Measurements from ENCODE around the gene PARP12. TPM values are rescaled to one million over a fixed set of nuclear protein-coding genes. Genes with fewer than 3 reads are reported as not detected.

Gene PARP12
- total RNA-seq, 1 donor from 2014 or later = 58.1 TPM

DNA sequence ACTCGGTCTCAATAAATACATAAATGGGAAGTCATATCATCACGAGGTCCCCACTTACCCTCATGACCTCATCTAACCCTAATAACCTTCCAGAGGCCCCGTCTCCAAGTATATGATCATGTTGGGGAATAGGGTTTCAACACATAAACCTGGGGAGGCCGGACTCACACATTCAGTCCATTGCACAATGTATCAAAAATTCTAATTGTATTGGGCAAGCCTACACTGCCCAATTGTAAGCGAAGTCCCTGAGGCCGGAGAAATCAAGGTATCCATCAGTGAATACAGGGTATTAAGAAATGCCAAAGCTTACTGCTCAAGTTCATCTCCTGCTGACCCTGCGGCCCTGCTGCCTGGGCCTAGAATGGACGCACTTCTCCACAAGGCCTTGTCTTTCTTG, 69.6 kb downstream of the PARP12 start:
- Histone ChIP-seq H3K4me3 (ENCODE audit: insufficient read depth, low read depth, low read length) (no peak overlapping the region), H3K27ac (ENCODE audit: low read depth, low read length) (no peak overlapping the region), H3K9ac (ENCODE audit: low read length) (no peak overlapping the region), H2AFZ (ENCODE audit: low read depth, low read length) (no peak overlapping the region), H3K36me3 (ENCODE audit: insufficient read depth, low read length) (no peaks in the 10 kb centered on the region), H3K4me1 (ENCODE audit: insufficient read depth, low read length) (no peaks in the 10 kb centered on the region), H4K20me1 (ENCODE audit: insufficient read depth, low read length) (no peaks in the 10 kb centered on the region), H3K79me2 (ENCODE audit: insufficient read depth, low read length) (no peaks in the 10 kb centered on the region), H3K27me3 (ENCODE audit: insufficient read depth, low read length) (no peaks in the 10 kb centered on the region), H3K9me3 (ENCODE audit: insufficient read depth, low read depth, low read length) (no peaks in the 10 kb centered on the region), H3K4me2 (ENCODE audit: low read length) (no peak overlapping the region)
- H3K4me1 Mint-ChIP-seq (ENCODE audit: low read depth, unreplicated experiment) = no peaks in the 10 kb centered on the region
- H3K9me3 Mint-ChIP-seq (ENCODE audit: unreplicated experiment) = no peaks in the 10 kb centered on the region
- H3K27ac Mint-ChIP-seq (ENCODE audit: unreplicated experiment) = no peak overlapping the region
- FAIRE-seq = no peak
- DNase-seq (ENCODE audit: low read depth) = no peak
- no peak overlapping the region for H3K4me3 Mint-ChIP-seq (ENCODE audit: unreplicated experiment)
- peaks cover 30% of the 10 kb centered on the region for H3K27me3 Mint-ChIP-seq (ENCODE audit: low read depth, unreplicated experiment)
- TF ChIP-seq EZH2 (IDR thresholded peaks at IDR 0.05; ENCODE audit: insufficient read depth, low read length) = no peak
- TF ChIP-seq CTCF (IDR thresholded peaks at IDR 0.05; ENCODE audit: insufficient read depth, low read depth, low read length) = no peak
- H3K36me3 Mint-ChIP-seq (ENCODE audit: low read depth, unreplicated experiment) = no peaks in the 10 kb centered on the region

- H3K4me3 Mint-ChIP-seq (ENCODE audit: unreplicated experiment) = no peak overlapping the region
- FAIRE-seq = no peak
- peaks cover 35% of the 10 kb centered on the region for H3K27me3 Mint-ChIP-seq (ENCODE audit: low read depth, unreplicated experiment)
- H3K36me3 ChIP-seq (ENCODE audit: insufficient read depth, low read length) = no peaks in the 10 kb centered on the region
- H3K9me3 ChIP-seq (ENCODE audit: insufficient read depth, low read depth, low read length) = no peaks in the 10 kb centered on the region
- H3K4me1 Mint-ChIP-seq (ENCODE audit: low read depth, unreplicated experiment) = no peaks in the 10 kb centered on the region
- H3K9me3 Mint-ChIP-seq (ENCODE audit: unreplicated experiment) = no peaks in the 10 kb centered on the region
- H3K9ac ChIP-seq (ENCODE audit: low read length) = no peak overlapping the region
- H2AFZ ChIP-seq (ENCODE audit: low read depth, low read length) = no peak overlapping the region
- no peak overlapping the region for H3K27ac Mint-ChIP-seq (ENCODE audit: unreplicated experiment)
- no peak for DNase-seq (ENCODE audit: low read depth)
- H3K27ac ChIP-seq (ENCODE audit: low read depth, low read length) = no peak overlapping the region
- H3K4me2 ChIP-seq (ENCODE audit: low read length) = no peak overlapping the region
- H3K4me3 ChIP-seq (ENCODE audit: insufficient read depth, low read depth, low read length) = no peak overlapping the region
- H3K4me1 ChIP-seq (ENCODE audit: insufficient read depth, low read length) = no peaks in the 10 kb centered on the region
- no peaks in the 10 kb centered on the region for H3K27me3 ChIP-seq (ENCODE audit: insufficient read depth, low read length)
- no peaks in the 10 kb centered on the region for H3K79me2 ChIP-seq (ENCODE audit: insufficient read depth, low read length)
- H4K20me1 ChIP-seq (ENCODE audit: insufficient read depth, low read length) = no peaks in the 10 kb centered on the region
- no peak for TF ChIP-seq CTCF (IDR thresholded peaks at IDR 0.05; ENCODE audit: insufficient read depth, low read depth, low read length)
- TF ChIP-seq EZH2 (IDR thresholded peaks at IDR 0.05; ENCODE audit: insufficient read depth, low read length) = no peak
- H3K36me3 Mint-ChIP-seq (ENCODE audit: low read depth, unreplicated experiment) = no peaks in the 10 kb centered on the region
Observed at GRCh38 chr7:139992353-139993044, 70.3 kb downstream of the PARP12 start.

DNA sequence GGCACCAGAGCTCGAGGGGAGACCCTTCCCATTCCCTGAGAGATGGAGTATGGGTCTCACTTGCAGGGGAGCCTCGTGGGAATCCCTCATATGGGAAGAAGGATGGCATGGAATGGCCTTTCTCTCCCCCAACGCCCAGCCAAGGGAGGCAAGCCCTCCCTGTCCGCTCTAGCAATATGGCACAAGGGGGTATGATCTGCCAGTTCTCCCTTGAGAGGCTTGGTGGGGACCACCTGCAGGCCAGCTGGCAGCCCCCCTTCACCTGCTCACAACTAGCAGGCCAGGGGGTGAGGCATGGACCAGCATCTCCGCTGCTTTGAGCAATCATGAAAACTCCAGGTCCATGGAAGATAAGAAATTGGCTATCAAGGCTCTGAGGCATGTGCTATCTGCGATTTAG, 70.8 kb downstream of the PARP12 start:
- Mint-ChIP-seq H3K27me3 (ENCODE audit: low read depth, unreplicated experiment) (peaks cover 38% of the 10 kb centered on the region), H3K4me3 (ENCODE audit: unreplicated experiment) (no peak overlapping the region), H3K4me1 (ENCODE audit: low read depth, unreplicated experiment) (no peaks in the 10 kb centered on the region), H3K9me3 (ENCODE audit: unreplicated experiment) (no peaks in the 10 kb centered on the region), H3K27ac (ENCODE audit: unreplicated experiment) (no peak overlapping the region), H3K36me3 (ENCODE audit: low read depth, unreplicated experiment) (no peaks in the 10 kb centered on the region)
- FAIRE-seq (no peak), DNase-seq (ENCODE audit: low read depth) (no peak)
- H3K9me3 ChIP-seq (ENCODE audit: insufficient read depth, low read depth, low read length) = no peaks in the 10 kb centered on the region
- no peaks in the 10 kb centered on the region for H3K36me3 ChIP-seq (ENCODE audit: insufficient read depth, low read length)
- H3K4me3 ChIP-seq (ENCODE audit: insufficient read depth, low read depth, low read length) = no peak overlapping the region
- H3K4me1 ChIP-seq (ENCODE audit: insufficient read depth, low read length) = no peaks in the 10 kb centered on the region
- H2AFZ ChIP-seq (ENCODE audit: low read depth, low read length) = no peak overlapping the region
- TF ChIP-seq CTCF (IDR thresholded peaks at IDR 0.05; ENCODE audit: insufficient read depth, low read depth, low read length) = no peak
- no peak for TF ChIP-seq EZH2 (IDR thresholded peaks at IDR 0.05; ENCODE audit: insufficient read depth, low read length)
- no peaks in the 10 kb centered on the region for H3K27me3 ChIP-seq (ENCODE audit: insufficient read depth, low read length)
- H4K20me1 ChIP-seq (ENCODE audit: insufficient read depth, low read length) = no peaks in the 10 kb centered on the region
- H3K27ac ChIP-seq (ENCODE audit: low read depth, low read length) = no peak overlapping the region
- no peak overlapping the region for H3K9ac ChIP-seq (ENCODE audit: low read length)
- no peaks in the 10 kb centered on the region for H3K79me2 ChIP-seq (ENCODE audit: insufficient read depth, low read length)
- H3K4me2 ChIP-seq (ENCODE audit: low read length) = no peak overlapping the region
